Calu3 (cell line): ENCODE data around the gene ZNF143. TPM values are rescaled to one million over a fixed set of nuclear protein-coding genes. Genes with fewer than 3 reads are reported as not detected.

Experiments used
- BruUV-seq: library from RNA; stranded (reverse); fragments of 400-500 nt; replicated peaks from 2 replicates; lab custom pipeline; 2021; lab: Mats Ljungman, UMichigan
- CTCF ChIA-PET: fragments of 300-600 bp; sonication (Branson Sonifier 250); formaldehyde crosslinking; loops from one replicate; lab custom pipeline; 2022; ENCODE audit warnings: antibody characterized with exemption; lab: Charles Lee
- DNase-seq: peaks from one replicate; pipeline ENCODE4 v3.0.0; 2022
- H3K27ac Mint-ChIP-seq: one replicate; pipeline ENCODE4 v1.8.0; 2022; ENCODE audit warnings: mixed read lengths; ENCODE audit not compliant: unreplicated experiment
- H3K27me3 Mint-ChIP-seq: one replicate; pipeline ENCODE4 v1.8.0; 2022; ENCODE audit warnings: mixed read lengths; ENCODE audit not compliant: unreplicated experiment
- H3K36me3 Mint-ChIP-seq: one replicate; pipeline ENCODE4 v1.8.0; 2022; ENCODE audit warnings: mild to moderate bottlenecking, moderate library complexity, mixed read lengths; ENCODE audit not compliant: insufficient read depth, unreplicated experiment
- H3K4me1 Mint-ChIP-seq: one replicate; pipeline ENCODE4 v1.8.0; 2022; ENCODE audit warnings: mild to moderate bottlenecking, low read depth, mixed read lengths; ENCODE audit not compliant: unreplicated experiment
- H3K4me3 Mint-ChIP-seq: one replicate; pipeline ENCODE4 v1.8.0; 2022; ENCODE audit warnings: mild to moderate bottlenecking, low read depth, moderate library complexity, mixed read lengths; ENCODE audit not compliant: unreplicated experiment
- H3K9me3 Mint-ChIP-seq: one replicate; pipeline ENCODE4 v1.8.0; 2022; ENCODE audit warnings: low read depth, mixed read lengths; ENCODE audit not compliant: unreplicated experiment
- CTCF ChIP-seq: fragments of 200-600 bp; IDR thresholded peaks from one replicate; pipeline ENCODE4 v1.8.0; 2022; ENCODE audit warnings: antibody characterized with exemption; ENCODE audit not compliant: unreplicated experiment
- intact Hi-C: fragments of 100-400 bp; cut with micrococcal nuclease; formaldehyde crosslinking; loops from one replicate; pipeline ENCODE4 v1.10.0; 2022; ENCODE audit not compliant: unreplicated experiment
- total RNA-seq: library from RNA; stranded (reverse); gene quantifications from 2 replicates; pipeline ENCODE4 v1.2.3, GENCODE V29; 2022

The ZNF143 gene
- total RNA-seq, 1 experiment from 2014 or later, result 28.7 TPM

GRCh38 chr11:9461063-9461759, 399 bp downstream of the ZNF143 start:
- Mint-ChIP-seq H3K9me3 (no peaks in the 10 kb centered on the region), H3K27ac (peak overlapping the region; percentile 100), H3K4me1 (peaks cover 13% of the 10 kb centered on the region), H3K4me3 (peak overlapping the region; percentile 98), H3K36me3 (peaks cover 44% of the 10 kb centered on the region), H3K27me3 (no peaks in the 10 kb centered on the region)
- no TSS peak for BruUV-seq
- intact Hi-C loops, result loop anchor here (2.0 to 5.0 kb wide), 2 partner anchors 51 to 110 kb away; no protein-coding TSS in a partner anchor
- CTCF ChIA-PET, result interaction anchor here (0.7 to 1.8 kb wide), 7 partner anchors 24 to 231 kb away, joined by 3 to 6 read pairs (median 4); no protein-coding TSS in a partner anchor
- DNase-seq, result peak; percentile 78
- no peak for TF ChIP-seq CTCF

GRCh38 chr11:9461760-9462134, 935 bp downstream of the ZNF143 start:
- peak overlapping the region; percentile 100 for H3K27ac Mint-ChIP-seq
- H3K36me3 Mint-ChIP-seq, result peaks cover 40% of the 10 kb centered on the region
- no peak for DNase-seq
- peaks cover 13% of the 10 kb centered on the region for H3K4me1 Mint-ChIP-seq
- no peaks in the 10 kb centered on the region for H3K27me3 Mint-ChIP-seq
- no peak for TF ChIP-seq CTCF
- intact Hi-C loops, result loop anchor here (2.0 to 5.0 kb wide), 2 partner anchors 51 to 109 kb away; no protein-coding TSS in a partner anchor
- no peaks in the 10 kb centered on the region for H3K9me3 Mint-ChIP-seq
- BruUV-seq, result TSS peak; percentile 85
- CTCF ChIA-PET, result interaction anchor here (0.7 to 1.3 kb wide), 2 partner anchors 25 to 45 kb away, joined by 3 read pairs; no protein-coding TSS in a partner anchor
- H3K4me3 Mint-ChIP-seq, result peak overlapping the region; percentile 98

- Mint-ChIP-seq H3K27me3 (no peaks in the 10 kb centered on the region), H3K9me3 (no peaks in the 10 kb centered on the region), H3K4me1 (peaks cover 13% of the 10 kb centered on the region), H3K4me3 (peak overlapping the region; percentile 98), H3K27ac (peak overlapping the region; percentile 100), H3K36me3 (peaks cover 40% of the 10 kb centered on the region)
- no peak for TF ChIP-seq CTCF
- CTCF ChIA-PET, result interaction anchor here (0.6 to 1.3 kb wide), 3 partner anchors 10 to 44 kb away, joined by 3 read pairs; no protein-coding TSS in a partner anchor
- DNase-seq, result no peak
- no TSS peak for BruUV-seq
- intact Hi-C loops, result loop anchor here (5.0 kb wide), 1 partner anchor 50 kb away; no protein-coding TSS in a partner anchor
Observed at GRCh38 chr11:9462172-9462799, 1.5 kb downstream of the ZNF143 start.

GRCh38 chr11:9462806-9463537, 2.2 kb downstream of the ZNF143 start:
- peaks cover 13% of the 10 kb centered on the region for H3K4me1 Mint-ChIP-seq
- peaks cover 40% of the 10 kb centered on the region for H3K36me3 Mint-ChIP-seq
- TF ChIP-seq CTCF, result no peak
- H3K9me3 Mint-ChIP-seq, result no peaks in the 10 kb centered on the region
- H3K4me3 Mint-ChIP-seq, result peak overlapping the region; percentile 98
- intact Hi-C loops, result loop anchor here (5.0 kb wide), 1 partner anchor 49 kb away; no protein-coding TSS in a partner anchor
- BruUV-seq, result no TSS peak
- CTCF ChIA-PET, result interaction anchor here (0.6 kb wide), 1 partner anchor 9 kb away, joined by 3 read pairs; no protein-coding TSS in a partner anchor
- DNase-seq, result no peak
- no peaks in the 10 kb centered on the region for H3K27me3 Mint-ChIP-seq
- peak overlapping the region; percentile 100 for H3K27ac Mint-ChIP-seq
